Chondrocyte (in vitro differentiated cells): ENCODE data around the gene AGBL4. TPM values are rescaled to one million over a fixed set of nuclear protein-coding genes. Genes with fewer than 3 reads are reported as not detected.
"Not testable (repeated sequence)": the region's sequence is repeated elsewhere in the genome, so short reads cannot be mapped to it uniquely, and the experiment has no call there.

Experiments
- DNase-seq: peaks from one replicate; pipeline ENCODE4 v3.0.0; 2021; ENCODE audit warnings: mixed read lengths, low spot score
- H3K27ac Mint-ChIP-seq: one replicate; pipeline ENCODE4 v1.8.0; 2021; ENCODE audit warnings: mild to moderate bottlenecking, moderate library complexity, mixed read lengths; ENCODE audit not compliant: unreplicated experiment
- H3K27me3 Mint-ChIP-seq: 2 replicates; pipeline ENCODE4 v1.8.0; 2021; ENCODE audit warnings: low read depth, mixed read lengths
- H3K36me3 Mint-ChIP-seq: 2 replicates; pipeline ENCODE4 v1.8.0; 2021; ENCODE audit warnings: low read depth, mixed read lengths
- H3K4me1 Mint-ChIP-seq: 2 replicates; pipeline ENCODE4 v1.8.0; 2021; ENCODE audit warnings: low read depth, mild to moderate bottlenecking, mixed read lengths
- H3K4me3 Mint-ChIP-seq: one replicate; pipeline ENCODE4 v1.8.0; 2021; ENCODE audit warnings: mild to moderate bottlenecking, moderate library complexity, mixed read lengths; ENCODE audit not compliant: unreplicated experiment
- H3K9me3 Mint-ChIP-seq: 2 replicates; pipeline ENCODE4 v1.8.0; 2021; ENCODE audit warnings: low read depth, mixed read lengths
- CTCF ChIP-seq: fragments of 200-600 bp; sonication (generic); IDR thresholded peaks from 2 replicates; pipeline ENCODE4 v1.5.0; 2021; ENCODE audit warnings: antibody characterized with exemption, mild to moderate bottlenecking, moderate library complexity
- total RNA-seq: library from RNA; stranded (reverse); gene quantifications from 3 replicates; pipeline ENCODE4 v1.2.1, GENCODE V29; 2021

AGBL4 gene
- total RNA-seq, 1 donor from 2014 or later: not detected

GRCh38 chr1:49307457-49307856 lies 716.3 kb downstream of the AGBL4 start:
- no peak for DNase-seq
- Mint-ChIP-seq H3K4me3 (no peak overlapping the region), H3K27me3 (no peaks in the 10 kb centered on the region), H3K4me1 (no peaks in the 10 kb centered on the region), H3K9me3 (peaks cover 26% of the 10 kb centered on the region), H3K36me3 (no peaks in the 10 kb centered on the region), H3K27ac (no peak overlapping the region)
- no peak for TF ChIP-seq CTCF

- Mint-ChIP-seq H3K27me3 (no peaks in the 10 kb centered on the region), H3K9me3 (peaks cover 28% of the 10 kb centered on the region), H3K27ac (no peak overlapping the region), H3K4me1 (no peaks in the 10 kb centered on the region), H3K36me3 (no peaks in the 10 kb centered on the region), H3K4me3 (no peak overlapping the region)
- DNase-seq: no peak
- no peak for TF ChIP-seq CTCF
Measured at GRCh38 chr1:49306507-49307070, 717.2 kb downstream of the AGBL4 start.

GRCh38 chr1:49302400-49302799 lies 721.4 kb downstream of the AGBL4 start:
- H3K27me3 Mint-ChIP-seq, H3K27ac Mint-ChIP-seq, H3K4me3 Mint-ChIP-seq, H3K36me3 Mint-ChIP-seq, DNase-seq, H3K4me1 Mint-ChIP-seq: not testable (repeated sequence)
- peaks cover 47% of the 10 kb centered on the region for H3K9me3 Mint-ChIP-seq

- H3K4me3 Mint-ChIP-seq: no peak overlapping the region
- H3K27me3 Mint-ChIP-seq: no peaks in the 10 kb centered on the region
- H3K27ac Mint-ChIP-seq: no peak overlapping the region
- no peaks in the 10 kb centered on the region for H3K36me3 Mint-ChIP-seq
- TF ChIP-seq CTCF: no peak
- H3K9me3 Mint-ChIP-seq: peaks cover 49% of the 10 kb centered on the region
- no peaks in the 10 kb centered on the region for H3K4me1 Mint-ChIP-seq
- DNase-seq: no peak
Measured at GRCh38 chr1:49298304-49298703, 725.5 kb downstream of the AGBL4 start.

GRCh38 chr1:49297783-49298182 lies 726.0 kb downstream of the AGBL4 start:
- Mint-ChIP-seq H3K36me3 (no peaks in the 10 kb centered on the region), H3K27ac (no peak overlapping the region), H3K9me3 (peaks cover 46% of the 10 kb centered on the region), H3K4me1 (no peaks in the 10 kb centered on the region), H3K4me3 (no peak overlapping the region), H3K27me3 (no peaks in the 10 kb centered on the region)
- DNase-seq: no peak
- no peak for TF ChIP-seq CTCF

GRCh38 chr1:49294539-49294938 lies 729.2 kb downstream of the AGBL4 start:
- H3K27ac Mint-ChIP-seq: no peak overlapping the region
- DNase-seq: no peak
- H3K36me3 Mint-ChIP-seq: no peaks in the 10 kb centered on the region
- H3K4me1 Mint-ChIP-seq: no peaks in the 10 kb centered on the region
- H3K4me3 Mint-ChIP-seq: no peak overlapping the region
- H3K9me3 Mint-ChIP-seq: peaks cover 41% of the 10 kb centered on the region
- no peaks in the 10 kb centered on the region for H3K27me3 Mint-ChIP-seq
- no peak for TF ChIP-seq CTCF
